NCI-H146 treated with DMSO at 0.1 percent for 48 hours (cell line): ENCODE data around the gene AMFR.
A peak's percentile ranks its signal among the peaks of the same experiment; 100 is the strongest.

Source experiments
- DNase-seq: peaks from one replicate; lab custom pipeline; 2025; ENCODE audit not compliant: unreplicated experiment; lab: John Stamatoyannopoulos, UW

AMFR gene

DNA sequence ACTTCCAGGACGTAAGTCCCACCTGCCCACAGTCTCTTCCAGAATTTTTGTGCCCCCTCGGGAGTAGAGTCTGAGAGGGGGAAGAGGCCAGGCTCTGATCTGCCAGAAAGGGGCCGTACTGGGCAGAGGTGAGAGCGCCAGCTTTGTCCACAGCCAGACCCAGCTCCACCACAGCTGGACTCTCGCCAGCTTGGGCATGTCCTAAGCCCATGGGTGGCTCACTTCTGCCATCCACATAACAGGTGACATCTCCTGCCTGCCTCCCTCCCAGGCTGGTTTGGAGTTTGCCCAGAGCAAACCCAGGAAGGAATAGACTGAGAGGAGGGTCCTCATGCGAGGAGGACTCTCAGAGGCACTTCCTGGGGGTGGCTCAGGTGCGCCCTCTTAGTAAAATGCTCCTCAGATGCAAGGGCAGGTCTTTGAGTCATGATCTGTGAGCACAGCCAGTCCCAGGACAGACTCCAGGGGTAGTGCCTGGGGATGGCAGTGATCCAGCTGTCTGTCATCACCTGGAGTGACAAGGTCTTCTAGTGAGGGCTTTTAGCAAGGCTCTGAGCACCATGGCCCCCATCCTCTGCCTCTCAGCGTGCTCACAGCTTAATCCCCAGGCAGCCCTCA is 89.2 kb downstream of the AMFR start:
- DNase-seq = no peak

DNA sequence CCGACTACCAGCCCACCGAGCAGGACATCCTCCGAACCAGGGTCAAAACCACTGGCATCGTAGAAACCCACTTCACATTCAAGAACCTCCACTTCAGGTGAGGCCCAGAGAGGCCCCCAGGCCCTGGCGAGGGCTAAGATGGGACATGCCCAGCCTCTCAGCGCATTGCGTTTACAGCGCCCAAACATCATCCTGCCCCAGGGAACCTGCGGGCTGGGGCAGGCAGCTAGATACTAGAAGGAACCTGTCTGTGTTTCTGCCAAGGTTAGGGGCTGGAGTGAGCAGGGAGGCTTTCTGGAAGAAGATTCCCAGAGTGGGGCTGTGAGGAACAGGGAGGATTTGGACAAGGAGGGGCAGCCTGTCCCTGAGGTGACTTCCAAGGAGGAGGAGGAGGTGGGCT is 90.6 kb downstream of the AMFR start:
- no peak for DNase-seq

GRCh38 chr16:56332464-56333079 is 92.8 kb downstream of the AMFR start:
- DNase-seq = no peak

DNA sequence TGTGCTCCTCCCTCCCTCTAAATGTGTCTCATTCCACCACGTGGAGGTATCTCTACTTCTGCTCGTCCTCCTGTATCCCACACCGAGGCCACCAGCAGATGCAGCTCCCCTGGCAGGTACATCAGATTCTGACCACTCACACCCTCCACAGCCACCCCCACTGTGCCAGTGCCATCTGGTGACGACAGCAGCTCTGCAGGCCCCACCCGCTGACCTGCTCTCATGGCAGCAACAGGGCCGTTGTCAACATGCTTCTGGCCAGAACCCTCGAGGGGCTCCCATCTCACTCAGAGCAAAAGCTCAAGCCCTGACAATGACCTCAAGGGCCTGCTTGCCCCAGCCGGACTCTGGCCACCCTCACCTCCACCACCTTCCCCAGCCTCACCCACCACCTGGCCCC is 93.4 kb downstream of the AMFR start:
- no peak for DNase-seq

DNA sequence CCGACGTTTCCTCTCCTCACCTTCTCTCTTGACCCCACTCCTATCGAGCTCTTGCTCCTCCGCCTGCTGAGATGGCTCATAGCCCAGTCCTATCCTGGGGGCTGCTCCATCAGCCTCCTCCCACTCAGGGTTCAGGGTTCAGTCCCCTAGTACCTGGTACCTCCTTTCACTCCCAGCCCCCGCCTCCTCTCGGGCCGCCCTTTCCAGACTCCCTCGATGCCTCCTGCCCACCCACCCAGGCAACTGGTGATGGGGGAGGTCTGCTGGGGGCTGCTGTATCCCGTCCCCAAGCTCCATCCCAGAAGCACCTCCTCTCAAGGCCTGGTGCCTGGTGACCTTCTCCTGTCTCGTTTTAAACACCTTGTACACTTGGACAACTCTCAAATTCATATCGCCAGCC is 93.9 kb downstream of the AMFR start:
- no peak for DNase-seq

GRCh38 chr16:56330476-56330875 is 94.9 kb downstream of the AMFR start:
- DNase-seq = no peak

- no peak for DNase-seq
These were observed 95.5 kb downstream of the AMFR start for GRCh38 chr16:56329887-56330286.

GRCh38 chr16:56328276-56329022 is 96.9 kb downstream of the AMFR start:
- DNase-seq = no peak

- DNase-seq = no peak
These were observed 97.5 kb downstream of the AMFR start for GRCh38 chr16:56327929-56328258.

DNA sequence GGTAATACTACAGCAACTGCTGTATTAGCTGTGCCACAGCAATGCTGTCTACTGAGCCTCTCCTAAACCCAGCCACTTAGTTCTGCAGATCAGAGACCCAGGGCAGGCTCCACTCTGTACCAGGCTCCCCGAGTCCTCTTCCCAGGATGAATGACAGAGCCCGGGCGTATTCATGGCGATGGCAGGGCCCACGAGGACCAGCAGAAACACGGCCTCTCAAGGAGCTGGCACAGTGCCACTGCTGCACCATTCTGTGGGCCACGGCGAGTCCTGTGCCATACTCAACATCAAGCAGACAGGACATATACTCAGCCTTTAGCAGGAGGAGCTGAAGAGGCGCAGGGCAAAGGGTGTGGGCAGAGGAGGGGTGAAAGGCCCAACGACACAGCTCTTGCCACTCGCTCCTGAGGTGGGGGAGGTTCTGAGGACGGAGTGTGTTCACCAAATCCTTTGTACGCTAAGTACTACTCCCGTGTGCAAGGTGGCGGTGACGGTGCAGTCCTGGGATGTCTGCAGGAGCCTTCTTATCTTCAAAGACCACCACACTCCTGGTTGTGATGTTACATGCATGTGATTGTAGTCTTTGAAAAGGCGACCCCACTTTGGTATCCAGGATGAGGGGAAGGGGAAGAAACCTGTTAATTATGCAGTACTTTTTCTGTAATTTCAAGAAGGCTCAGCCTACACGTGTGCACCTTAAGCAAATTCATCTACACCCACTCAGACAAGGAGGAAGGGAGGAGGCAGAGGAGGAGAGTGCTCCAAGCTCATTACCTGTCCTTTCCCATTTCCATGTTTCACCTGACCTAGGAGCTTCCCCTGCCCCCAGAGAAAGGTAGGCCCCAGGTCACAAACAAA is 98.0 kb downstream of the AMFR start:
- no peak for DNase-seq

DNA sequence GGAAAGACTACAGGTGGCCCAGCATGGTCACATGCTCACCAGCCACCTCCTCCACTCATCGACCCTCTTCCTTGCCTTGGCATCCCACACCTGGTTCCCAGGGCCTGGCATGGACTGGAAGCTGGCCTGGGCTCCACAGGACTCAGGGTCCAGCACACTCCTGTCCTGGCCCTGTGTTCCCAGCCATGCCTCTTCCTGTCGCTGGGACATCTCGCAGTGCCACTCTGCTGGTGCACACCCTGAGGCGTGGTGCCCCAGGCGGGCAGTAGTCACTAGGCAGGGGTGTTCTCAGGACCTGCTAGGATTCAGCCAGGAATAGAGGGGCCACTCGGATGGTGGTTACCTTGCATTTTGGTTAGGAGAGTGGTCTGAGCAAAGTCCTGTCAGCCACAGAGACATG is 99.4 kb downstream of the AMFR start:
- no peak for DNase-seq

DNA sequence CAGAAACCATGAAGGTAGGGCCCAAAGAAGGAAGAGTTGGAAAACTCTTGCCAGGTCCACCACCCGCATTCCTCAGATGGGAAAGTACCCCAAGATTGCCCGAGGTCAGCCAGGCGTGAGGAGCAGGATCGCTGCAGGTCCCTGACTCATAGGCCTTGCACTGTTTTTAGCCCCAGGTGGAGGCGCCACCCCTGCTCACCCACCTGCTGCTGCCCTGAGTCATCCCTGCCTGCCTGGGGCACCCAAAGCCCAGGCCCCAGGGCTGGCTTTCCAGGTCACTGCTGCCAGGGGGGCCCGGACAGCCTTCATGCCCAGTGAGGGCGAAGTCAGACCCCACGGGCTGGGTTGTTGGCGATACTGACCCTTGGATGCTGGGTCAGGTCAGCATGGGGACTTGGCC is 100.9 kb downstream of the AMFR start:
- no peak for DNase-seq

DNA sequence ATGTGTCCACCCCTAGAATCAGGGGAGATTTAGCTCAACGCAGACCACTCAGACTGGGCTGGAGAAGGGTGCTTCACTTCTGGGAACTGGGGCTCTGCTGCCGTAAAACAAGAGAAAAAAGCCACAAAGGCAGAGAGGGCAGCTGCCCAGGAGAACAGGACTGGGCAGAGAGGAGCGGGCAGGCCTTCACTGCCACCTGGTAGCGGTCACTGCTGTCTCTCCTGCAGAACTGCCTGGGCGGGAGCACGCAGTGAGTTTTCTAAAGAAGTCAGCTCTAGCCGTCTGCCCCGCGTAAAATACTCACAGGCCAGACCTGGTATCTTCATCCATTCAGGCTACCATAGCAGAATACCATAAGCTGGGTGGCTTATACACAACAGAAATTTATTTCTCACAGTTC is 103.8 kb downstream of the AMFR start:
- DNase-seq = no peak

DNA sequence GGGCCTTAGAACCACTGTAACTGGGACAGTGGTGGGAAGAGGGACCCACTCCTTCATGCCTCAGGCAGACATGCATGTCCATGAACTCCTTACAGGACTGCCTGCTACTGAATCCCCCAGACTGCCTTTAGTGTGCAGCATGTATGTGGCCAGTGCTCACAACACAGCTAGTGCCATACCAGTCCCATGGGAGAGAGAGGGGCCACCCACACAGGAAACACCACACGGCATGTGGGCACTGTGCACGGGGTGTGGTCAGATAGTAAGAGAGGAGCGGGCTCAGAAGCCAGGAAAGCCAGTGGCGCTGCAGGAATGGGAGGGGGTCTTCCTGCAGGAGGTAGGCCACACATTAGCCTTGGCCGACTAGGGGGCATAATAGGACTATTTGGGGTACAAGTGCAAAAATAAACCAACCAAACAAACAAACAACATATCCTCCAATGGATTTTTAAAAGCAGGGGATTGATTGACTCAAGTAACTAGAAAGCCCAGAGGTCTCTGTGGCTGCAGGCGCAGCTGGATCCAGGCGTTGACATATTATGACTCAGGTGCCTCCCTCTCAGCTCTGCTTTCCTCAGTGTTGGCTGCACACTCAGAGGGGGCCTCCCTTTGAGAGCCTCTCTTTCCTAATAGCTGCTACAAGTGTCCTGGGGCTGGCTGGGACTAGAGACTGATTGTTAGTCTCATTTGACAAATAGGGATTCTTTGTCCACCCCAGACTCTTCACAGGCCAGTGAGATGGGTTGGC is 104.4 kb downstream of the AMFR start:
- no peak for DNase-seq

DNA sequence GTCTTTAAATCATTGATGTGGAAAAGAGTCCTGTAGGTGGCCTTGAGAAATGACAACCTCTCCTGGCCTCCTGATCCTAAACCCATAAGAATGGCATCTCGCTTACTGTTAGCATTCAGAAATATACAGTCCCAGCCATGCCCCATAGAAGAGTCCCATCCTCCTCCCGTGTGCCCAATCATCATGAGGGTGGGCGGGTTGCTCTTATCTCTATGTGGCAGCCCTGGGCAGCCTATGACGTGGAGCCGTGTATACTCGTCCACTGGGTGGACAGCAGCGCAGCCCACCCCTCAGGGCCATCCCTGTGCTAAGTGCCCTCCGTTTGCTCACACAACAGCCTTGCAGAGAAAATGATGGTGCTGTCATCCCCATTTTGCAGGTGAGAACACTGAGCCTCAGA is 105.3 kb downstream of the AMFR start:
- DNase-seq = no peak

DNA sequence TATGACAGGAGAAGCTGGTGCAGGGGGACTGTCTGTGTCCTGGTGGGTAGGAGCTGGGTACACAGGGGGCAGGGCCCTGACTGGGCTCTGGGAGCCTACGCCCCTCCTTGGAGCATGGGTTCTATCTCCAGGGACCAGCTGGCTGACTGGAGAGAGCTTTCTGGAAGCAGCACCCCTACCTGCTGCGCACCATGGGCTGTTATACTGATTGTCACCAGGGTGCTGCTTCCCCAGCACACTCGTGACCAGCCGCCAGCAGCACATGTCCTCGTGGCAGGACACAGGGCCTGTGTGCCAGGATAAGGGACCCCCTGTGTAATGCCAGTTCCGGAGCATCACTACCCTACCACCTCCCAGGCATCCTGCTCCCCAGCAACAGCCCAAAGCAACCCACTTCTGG is 106.0 kb downstream of the AMFR start:
- no peak for DNase-seq

GRCh38 chr16:56318827-56319140 is 106.6 kb downstream of the AMFR start:
- no peak for DNase-seq

GRCh38 chr16:56317998-56318826 is 107.1 kb downstream of the AMFR start:
- peak; percentile 23 for DNase-seq

DNA sequence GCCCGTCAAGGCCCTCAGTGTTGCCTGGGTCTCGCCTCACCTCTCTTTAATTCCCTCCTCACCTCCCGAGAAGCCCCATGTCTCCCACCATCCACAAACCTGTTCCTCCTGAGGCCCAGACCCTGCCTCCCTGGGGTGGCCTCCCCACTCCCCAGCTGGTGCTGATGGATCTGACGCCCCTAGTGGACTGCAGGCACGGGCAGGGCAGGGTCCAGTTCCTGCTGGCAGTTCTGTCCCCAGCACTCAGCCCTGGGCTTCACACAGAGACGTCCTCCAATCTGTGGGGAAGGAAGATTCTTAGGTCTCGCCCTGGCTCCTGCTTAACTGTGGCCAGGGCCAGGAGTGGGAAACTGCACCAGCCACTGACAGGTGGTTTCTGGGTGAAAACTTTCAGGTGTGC is 108.8 kb downstream of the AMFR start:
- DNase-seq = no peak

- DNase-seq = no peak
These were observed 109.4 kb downstream of the AMFR start for GRCh38 chr16:56315955-56316354.
